Measurements from ENCODE around the gene PRKCA.
"Not testable (repeated sequence)": the region's sequence is repeated elsewhere in the genome, so short reads cannot be mapped to it uniquely, and the experiment has no call there.

PRKCA gene

GRCh38 chr17:66331038-66331816 lies 28.8 kb downstream of the PRKCA start:
- DNase-seq = no peak

GRCh38 chr17:66335797-66336196 lies 33.4 kb downstream of the PRKCA start:
- DNase-seq = no peak

- DNase-seq = no peak
Observed at GRCh38 chr17:66337268-66337667, 34.9 kb downstream of the PRKCA start.

DNA sequence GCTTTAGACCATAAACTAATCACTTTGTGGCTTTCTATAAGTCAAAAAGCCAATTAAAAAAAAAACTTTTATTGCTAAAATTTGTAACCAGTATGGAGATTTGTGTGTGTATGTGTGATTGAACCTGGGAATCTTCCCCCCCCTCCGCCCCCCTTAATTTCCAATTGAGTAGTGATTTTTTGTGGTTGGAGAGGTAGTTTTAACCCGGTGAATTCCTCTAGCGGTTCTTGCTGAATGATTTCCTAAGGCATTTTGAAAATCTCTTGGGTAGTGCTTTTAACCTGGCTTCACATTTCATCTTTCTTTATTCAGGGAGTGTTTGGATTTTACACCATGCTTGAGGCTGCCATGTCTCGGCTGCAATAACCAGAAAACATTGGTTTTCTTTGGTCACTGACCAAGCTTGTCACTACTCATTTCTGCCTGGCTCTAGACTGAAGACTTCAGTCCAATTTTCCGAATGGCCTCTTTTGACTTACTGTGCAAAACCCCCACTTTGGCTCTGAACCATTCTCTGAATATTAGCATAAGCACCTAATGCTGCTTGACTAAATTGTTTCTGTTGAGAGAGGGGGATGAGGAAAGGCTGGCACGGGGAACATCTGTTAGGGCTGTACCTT lies 35.6 kb downstream of the PRKCA start:
- no peak for DNase-seq

- no peak for DNase-seq
Observed at GRCh38 chr17:66338937-66339336, 36.5 kb downstream of the PRKCA start.

GRCh38 chr17:66339561-66339960 lies 37.1 kb downstream of the PRKCA start:
- no peak for DNase-seq

GRCh38 chr17:66340720-66341119 lies 38.3 kb downstream of the PRKCA start:
- no peak for DNase-seq

DNA sequence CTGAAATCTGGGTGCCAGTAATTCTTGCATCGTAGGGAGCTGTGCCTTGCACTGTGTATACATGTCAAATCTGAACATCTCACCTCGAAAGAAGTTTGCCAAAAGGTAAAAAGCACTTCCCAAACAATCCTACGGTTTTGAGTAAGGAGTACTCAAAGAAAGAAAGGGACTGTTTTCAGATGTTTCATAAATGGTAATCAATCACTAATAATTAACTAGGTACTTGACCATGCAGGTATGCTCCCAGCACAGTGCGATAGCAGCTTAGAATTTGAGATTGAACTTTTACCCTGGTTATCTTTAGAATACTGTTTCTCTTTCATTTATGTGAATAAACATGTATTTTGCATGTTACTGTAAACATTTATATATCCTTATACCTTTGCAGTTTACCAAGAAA lies 39.0 kb downstream of the PRKCA start:
- no peak for DNase-seq

DNA sequence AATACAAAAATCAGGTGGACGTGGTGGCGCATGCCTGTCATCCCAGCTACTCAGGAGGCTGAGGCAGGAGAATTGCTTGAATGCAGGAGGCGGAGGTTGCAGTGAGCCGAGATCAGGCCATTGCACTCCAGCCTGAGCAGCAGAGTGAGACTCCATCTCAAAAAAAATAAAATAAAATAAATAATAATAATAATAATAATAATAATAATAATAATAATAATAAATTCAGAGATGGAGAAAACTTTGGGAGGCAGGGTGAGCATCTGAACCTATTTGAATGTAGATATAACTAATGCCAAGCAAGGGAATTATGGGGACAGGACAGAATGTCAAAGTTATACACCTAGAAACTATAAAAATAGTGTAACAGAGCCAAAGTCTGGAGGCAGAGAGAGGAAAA lies 39.9 kb downstream of the PRKCA start:
- not testable (repeated sequence) for DNase-seq

- DNase-seq = peak; percentile 5
Observed at GRCh38 chr17:66343531-66344078, 41.2 kb downstream of the PRKCA start.

- no peak for DNase-seq
Observed at GRCh38 chr17:66344473-66344872, 42.1 kb downstream of the PRKCA start.

DNA sequence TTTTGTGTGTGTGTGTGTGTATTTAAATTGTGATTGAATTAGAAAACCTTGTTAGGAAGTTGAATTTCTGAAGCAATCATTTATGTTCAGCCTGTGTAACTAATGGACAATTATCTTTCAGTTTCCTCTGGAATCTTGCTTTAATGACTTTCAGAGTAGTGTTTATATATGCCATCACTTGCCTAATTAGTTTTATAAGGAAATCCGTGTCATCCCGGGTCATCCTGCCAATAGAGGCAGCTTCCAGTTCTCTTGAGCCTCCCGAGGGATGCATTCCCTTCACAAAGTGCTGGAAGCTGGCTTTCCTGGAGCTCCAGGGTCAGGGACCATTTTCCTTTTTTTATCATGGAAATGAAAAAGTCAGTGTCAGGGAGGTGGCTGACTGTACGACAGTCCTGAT lies 42.9 kb downstream of the PRKCA start:
- no peak for DNase-seq

- not testable (repeated sequence) for DNase-seq
Observed at GRCh38 chr17:66345949-66346638, 43.7 kb downstream of the PRKCA start.

- DNase-seq = no peak
Observed at GRCh38 chr17:66347661-66348514, 45.5 kb downstream of the PRKCA start.

GRCh38 chr17:66348584-66349165 lies 46.3 kb downstream of the PRKCA start:
- DNase-seq = no peak

DNA sequence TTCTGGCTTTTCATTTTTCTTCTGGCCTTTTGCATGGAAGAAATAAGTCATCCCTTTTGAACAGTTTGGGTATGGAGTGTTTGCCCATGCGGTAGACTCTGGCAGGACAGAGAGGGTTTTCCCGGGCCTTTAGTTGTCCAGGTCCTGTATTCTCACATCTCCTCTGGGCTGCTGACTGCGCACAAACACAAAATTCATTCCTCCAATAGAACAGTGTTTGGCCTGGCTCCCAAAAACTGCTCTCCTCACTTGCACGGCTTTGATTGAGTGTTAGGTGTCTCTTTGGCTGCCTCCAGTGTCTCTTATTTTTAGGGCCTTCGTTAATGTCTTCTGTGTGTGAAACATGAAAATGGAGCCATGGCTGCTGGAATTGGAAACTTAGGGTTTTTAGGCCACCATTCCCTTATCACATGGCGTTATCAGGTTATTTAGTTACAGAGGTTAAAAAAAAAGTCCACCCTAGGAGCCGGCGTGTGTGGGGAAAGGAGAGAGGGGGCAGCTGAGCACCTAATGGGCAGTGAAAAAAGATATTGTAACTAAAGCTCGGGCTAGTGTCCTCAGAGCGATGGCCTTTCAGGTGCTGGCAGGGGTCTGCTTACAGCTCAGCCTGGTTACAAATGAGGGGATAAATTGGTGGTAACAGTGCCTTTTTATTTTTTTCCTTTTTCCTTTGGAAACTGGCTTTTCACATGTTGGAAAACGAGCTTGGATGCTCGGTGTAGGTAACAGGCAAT lies 47.3 kb downstream of the PRKCA start:
- no peak for DNase-seq

DNA sequence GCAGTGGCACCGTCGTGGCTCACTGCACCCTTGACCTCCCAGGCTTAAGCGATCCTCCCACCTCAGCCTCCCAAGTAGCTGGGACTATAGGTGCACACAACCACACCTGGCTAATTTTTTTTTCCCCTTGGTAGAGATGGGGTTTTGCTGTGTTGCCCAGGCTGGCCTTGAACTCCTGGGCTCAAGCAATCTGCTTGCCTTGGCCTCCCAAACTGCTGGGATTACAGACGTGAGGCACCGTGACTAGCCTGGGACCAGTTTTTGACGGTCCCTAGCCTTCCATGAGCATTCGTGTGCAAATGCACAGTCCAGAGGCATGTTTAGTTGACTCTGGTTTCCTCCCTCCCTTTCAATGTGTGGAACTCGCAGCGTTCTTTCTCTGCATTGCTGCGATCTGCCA lies 48.2 kb downstream of the PRKCA start:
- not testable (repeated sequence) for DNase-seq

GRCh38 chr17:66351033-66351432 lies 48.6 kb downstream of the PRKCA start:
- DNase-seq = no peak

- no peak for DNase-seq
Observed at GRCh38 chr17:66351701-66352100, 49.3 kb downstream of the PRKCA start.

DNA sequence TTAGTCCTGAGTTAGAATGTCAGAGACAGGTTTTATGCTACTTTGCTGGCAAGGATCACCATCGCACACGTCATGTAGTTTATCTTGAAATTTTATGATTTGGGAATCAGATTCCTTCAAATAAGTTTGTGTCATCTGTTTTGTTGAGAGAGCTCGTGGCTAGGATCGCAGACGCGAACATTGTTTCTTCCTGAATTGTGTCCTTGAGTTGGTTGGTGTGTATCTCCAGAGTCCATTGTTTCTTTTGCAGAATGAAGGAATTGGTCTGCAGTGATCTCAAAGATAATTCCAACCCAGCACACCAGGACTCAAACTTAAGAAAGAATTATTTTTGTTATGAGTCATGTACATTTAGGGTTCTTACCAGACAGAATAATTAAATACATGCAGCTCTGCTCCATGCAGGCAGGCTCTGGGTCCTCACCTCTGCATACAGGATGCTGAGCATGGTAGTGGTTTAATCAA lies 51.6 kb downstream of the PRKCA start:
- DNase-seq = no peak

GRCh38 chr17:66354472-66354871 lies 52.1 kb downstream of the PRKCA start:
- DNase-seq = no peak

DNA sequence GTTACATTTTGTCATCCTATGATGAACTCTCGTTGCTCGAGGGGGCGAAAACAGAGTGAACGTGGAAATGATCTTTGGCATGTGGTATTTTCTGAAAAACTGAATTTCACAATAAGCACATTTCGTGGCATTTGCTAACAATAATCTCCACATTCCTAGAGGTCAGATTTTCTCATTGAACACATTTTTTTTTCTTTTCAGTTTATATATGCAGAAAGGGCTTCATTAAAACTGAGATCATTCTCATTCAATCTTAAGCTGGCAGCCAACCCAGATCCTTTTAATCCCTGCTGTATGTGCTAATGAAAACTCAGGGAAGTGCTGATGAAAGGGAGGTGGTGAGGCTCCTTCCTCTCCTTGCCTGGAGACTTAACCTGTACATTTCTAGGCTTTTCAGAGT lies 52.6 kb downstream of the PRKCA start:
- DNase-seq = no peak

All from OCI-M1 (cell line).